ENCODE data around the gene NCKAP5.
"Not testable (repeated sequence)": the region's sequence is repeated elsewhere in the genome, so short reads cannot be mapped to it uniquely, and the experiment has no call there.

The NCKAP5 gene

DNA sequence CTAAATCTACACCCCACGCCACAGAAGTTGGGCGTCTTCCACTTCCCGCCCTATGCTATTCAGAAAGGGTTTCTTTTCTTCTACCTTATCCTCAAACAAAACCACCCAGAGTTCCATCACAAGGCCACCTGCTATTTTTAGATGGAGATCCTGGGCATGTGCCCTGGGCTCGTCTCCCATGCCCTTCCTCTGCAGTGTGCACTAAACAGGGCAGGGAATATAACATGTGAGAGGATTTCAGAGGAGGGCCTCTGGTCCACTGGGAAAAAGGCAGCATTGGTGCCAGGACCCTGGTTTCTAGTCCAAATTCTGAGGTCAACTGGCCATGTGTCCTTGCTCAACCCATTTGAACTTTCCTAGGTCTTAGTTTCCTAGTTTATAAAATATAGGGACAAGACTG lies 320.0 kb downstream of the NCKAP5 start:
- DNase-seq = no peak

DNA sequence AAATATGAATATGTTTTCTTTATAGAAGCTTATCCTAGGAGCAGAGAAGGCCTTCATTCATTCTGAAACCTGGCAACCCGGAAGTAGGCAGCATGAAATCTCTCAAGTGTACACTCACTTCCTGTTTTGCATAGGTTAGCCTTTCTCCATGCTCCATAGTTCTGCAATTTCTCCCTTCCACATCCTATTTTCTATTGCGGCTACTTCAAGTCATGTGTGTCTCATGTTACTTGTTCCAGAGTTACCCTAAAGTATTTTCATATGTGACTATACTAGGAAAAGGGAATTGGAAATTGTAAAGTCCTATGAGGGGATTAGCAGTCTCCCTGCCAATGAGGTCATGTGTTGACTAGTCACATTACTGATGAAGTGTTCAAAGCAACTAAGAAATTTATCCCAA lies 320.6 kb downstream of the NCKAP5 start:
- DNase-seq = no peak

DNA sequence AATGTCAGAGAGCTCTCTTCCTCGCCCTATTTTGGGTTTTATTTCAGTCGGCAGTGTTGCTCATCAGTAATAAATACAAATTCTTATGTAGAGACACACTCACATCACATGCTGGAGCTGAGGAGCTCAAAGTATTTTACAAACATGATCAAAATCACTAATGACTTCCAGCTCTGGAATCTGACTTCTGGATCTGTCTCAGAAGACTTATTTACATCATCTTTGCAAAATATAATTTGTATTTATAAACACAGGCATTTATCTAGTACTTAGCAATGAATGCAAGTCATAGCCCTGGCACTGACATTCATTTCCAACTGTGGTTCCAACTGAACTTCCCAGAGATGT lies 327.1 kb downstream of the NCKAP5 start:
- DNase-seq = no peak

DNA sequence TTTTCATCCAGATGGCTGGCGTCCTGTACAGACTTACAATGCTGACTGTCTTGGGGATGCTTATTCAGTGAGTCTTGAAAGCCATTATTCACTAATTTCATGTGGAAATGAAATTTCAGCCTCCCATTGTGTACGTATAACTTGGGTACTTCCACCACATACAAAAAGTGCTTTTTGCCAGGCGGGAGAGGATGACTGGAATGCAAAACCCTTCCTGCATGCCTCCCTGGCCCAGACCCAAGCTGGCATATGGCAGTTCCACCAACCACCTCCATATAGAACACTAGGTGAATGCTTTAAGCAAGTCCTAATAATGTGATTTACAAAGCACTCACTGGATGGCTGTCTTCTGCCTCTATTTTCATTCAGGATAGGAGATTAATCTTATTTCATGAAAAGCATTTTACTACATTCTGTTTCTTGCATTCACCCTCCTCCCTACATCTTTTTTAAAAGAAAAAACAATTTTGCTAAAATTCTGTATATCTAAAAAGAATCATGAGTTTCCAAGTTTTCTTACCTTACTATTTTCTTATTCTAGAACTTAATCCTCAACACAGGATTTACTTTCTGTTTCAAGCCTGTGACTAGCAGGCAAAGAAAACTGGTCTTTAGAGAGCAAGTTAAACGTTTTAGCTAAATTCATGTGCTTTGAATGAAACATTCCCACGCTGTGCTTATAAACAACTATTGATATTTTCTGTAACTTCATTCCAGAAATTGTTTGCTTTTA lies 327.6 kb downstream of the NCKAP5 start:
- no peak for DNase-seq

DNA sequence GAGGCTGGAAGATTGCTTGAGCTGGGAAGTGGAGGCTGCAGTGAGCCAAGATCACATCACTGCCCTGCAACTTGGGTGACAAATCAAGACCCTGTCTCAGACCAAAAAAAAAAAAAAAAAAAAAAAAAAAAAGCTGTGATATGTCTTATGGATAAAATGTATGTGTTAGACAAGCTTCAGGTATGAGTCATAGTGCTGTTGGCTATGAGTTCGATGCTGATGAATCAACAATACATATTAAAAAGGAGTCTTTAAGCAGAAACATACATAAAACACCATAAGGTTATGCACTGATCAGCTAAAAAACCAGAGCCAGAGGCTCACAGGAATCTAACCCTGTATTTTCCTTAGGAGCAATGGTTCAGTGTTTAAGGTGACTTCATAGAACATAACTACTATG lies 332.3 kb downstream of the NCKAP5 start:
- DNase-seq = no peak

DNA sequence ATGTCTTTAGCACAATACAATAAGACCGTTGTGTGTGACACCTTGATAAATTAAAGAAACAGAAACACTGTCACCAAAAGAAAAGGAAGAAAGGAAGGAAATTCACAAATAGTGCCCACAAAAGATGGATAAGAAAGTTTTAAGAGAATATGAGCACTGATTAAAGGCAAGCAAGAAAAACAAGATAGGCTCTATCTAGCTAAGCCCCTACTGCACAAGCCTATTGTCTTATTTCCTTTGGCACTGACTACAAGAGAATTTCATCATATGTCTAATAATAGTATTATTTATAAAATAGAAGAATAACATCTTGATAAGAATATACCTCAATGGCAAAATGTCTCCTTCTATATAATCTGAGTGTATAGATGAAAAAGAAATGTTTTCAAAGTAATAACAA lies 335.7 kb downstream of the NCKAP5 start:
- DNase-seq = no peak

DNA sequence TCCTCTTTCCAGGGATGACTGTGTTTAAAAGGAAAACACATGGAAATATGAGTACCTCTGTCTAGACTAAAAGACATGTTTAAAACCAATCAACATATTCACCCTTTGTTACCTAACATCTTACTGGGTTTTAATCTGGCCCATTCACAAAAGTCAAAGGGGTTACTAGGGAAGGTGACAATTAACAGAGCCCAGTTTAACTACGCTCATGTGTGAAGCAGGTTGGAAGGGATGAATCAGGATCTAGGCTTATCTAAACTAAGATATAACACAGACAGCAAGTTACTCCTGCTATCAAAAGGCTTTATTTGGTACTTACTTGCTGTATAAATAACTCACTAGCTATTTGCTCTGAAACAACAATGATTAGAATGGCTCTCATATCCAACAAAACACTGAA lies 337.0 kb downstream of the NCKAP5 start:
- DNase-seq = no peak

DNA sequence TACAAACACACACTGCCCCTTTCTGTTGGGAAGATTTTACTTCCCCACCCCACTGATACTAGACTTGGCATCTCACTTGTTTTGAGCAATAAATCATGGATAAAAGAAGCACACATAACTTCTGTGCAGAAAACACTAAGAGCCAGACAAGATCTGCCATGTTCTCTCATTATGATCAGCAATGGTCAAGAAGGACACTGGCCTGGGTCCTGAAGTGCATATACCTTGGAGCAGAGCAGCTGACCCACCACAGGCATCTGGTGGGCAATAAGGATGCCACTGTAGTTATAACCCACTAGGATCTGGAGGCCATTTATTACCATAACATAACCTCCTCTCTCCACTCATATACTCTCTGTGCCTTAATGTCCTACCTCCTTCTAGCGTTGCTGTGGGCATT lies 338.3 kb downstream of the NCKAP5 start:
- no peak for DNase-seq

DNA sequence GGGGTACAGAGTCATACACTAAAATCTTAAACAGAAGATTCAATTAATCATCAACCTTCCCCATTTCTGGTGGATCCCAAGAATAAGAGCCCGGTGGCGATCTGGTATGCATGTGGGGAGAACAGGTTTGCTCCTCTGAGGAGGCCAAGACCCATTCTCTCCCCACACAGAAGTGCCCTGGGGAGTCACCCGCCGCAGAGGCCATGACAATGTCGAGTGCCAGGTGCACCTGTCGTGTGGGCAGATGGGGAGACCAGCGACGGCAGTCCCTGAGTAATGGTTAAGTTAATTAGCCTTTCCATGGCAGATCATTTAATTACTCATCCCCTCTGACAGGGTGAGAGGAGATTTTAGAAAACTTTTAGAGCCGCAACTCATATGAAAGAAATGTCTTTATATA lies 345.0 kb downstream of the NCKAP5 start:
- no peak for DNase-seq

DNA sequence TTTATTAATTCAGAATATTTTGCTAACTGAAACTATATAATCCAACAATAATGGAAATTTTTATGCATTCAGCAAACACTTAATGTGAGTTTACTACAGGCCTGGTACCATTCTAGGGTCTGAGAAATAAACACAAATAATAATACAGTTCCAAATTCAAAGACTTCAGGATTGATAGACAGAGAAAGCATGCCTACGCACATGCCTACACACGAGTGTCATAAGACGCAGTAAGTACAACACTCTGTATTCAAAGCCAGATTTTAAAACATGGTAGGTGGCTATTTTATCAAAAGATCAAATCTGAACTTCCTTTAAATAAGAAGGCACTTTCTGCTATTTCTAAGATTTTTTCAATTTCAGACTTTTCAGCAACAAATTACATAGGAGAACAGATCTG lies 346.9 kb downstream of the NCKAP5 start:
- no peak for DNase-seq

DNA sequence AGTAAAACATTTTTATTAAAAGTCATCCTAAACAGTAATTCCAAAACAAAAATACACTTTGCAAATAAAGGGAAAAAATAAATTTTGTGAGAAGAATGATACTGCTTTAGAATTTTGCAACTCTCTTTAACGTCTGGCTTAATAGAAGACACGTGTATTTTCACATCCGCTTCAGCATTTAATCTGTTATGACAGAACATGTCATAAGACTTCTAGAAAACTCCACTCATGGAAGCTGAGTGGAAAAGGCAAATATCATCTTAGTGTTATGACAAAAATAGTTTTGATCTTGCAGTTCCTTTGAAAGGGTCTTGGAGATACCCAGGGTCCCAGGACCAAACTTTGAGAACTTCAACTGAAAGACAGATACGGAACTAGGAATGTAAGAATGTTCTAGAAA lies 350.1 kb downstream of the NCKAP5 start:
- DNase-seq = no peak

DNA sequence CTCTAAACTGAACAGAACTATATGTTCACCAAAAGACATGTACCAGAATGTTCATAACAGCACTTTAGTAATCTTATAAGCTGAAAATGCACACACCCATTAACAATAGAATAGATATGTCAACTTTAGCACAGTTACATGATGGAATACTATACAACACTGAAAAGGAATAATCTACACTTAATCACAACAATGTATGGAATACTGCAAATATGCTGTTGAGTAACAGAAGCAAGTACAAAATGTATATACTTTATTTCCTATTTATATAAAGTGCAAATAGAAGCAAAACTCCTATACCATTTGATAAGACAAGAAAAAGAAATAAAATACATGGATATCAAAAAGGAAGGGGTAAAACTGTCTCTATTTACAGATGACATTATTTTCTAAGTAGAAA lies 352.8 kb downstream of the NCKAP5 start:
- DNase-seq = no peak

DNA sequence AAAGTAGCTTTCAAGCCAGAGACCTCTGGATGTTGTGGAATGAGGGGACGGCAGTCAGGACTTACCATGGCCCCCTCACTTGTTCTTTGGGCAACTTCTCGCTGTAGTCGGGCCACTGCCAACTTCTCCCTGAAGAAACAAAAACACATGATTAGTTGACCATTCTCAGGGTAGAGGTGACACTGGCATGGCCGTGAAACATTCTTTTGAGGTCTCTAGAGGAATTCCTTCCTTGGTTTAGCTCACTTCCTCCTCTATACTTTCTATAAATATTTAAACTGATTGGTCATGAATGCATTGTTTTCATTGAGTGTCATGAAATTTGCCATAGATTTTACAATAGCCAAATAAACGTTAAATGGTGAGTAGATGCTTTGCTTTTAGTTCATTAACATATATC lies 354.6 kb downstream of the NCKAP5 start:
- no peak for DNase-seq

DNA sequence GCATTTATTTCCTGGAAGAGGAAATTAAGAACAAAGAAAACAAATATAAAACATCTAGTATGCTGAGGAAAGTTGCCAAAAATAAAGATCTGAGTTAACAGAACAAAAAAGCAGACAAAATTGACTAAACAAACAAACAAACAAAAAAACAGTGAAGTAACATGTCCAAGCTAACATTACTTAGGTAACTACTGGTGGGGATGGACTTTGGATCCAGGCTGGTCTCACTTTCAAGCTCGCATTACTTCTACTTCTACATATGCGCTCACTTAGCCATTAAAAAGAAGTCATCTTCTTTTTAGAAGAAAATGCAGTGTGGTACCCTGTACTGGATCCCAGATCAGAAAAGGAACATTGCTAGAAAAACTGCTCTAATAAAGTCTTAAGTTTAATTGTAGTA lies 358.9 kb downstream of the NCKAP5 start:
- no peak for DNase-seq

DNA sequence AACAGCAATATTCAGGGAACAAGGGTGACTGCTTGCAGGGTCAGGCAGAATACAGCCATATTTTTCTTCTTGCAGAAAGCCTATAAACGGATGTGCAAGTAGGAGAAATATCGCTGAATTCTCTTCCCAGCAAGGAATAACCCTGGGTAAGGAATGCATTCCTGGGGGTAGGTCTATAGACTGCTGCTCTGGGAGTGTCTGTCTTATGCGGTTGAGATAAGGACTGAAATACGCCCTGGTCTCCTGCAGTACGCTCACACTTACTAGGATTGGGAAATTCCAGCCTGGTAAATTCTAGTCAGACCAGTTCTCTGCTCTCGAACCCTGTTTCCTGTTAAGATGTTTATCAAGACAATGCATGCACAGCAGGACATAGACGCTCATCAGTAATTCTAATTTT lies 361.6 kb downstream of the NCKAP5 start:
- not testable (repeated sequence) for DNase-seq

DNA sequence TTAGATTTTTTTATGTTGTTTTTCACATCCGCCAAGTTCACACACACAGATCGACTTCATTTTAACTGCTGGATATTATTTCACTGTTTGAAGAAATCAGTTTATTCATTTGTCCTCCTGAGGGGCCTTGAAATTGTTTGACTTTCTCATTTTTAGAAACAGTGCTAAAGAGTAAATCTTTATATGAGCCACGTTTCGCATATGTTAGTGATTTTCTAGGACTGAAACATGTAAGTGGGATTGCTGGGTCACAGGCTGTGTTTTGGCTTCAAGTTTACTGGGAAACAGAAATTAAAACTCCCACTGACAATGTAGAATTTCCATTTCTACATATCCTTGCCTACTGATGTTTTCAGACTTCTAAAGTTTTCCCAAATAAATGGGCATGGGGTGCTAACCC lies 363.8 kb downstream of the NCKAP5 start:
- no peak for DNase-seq

DNA sequence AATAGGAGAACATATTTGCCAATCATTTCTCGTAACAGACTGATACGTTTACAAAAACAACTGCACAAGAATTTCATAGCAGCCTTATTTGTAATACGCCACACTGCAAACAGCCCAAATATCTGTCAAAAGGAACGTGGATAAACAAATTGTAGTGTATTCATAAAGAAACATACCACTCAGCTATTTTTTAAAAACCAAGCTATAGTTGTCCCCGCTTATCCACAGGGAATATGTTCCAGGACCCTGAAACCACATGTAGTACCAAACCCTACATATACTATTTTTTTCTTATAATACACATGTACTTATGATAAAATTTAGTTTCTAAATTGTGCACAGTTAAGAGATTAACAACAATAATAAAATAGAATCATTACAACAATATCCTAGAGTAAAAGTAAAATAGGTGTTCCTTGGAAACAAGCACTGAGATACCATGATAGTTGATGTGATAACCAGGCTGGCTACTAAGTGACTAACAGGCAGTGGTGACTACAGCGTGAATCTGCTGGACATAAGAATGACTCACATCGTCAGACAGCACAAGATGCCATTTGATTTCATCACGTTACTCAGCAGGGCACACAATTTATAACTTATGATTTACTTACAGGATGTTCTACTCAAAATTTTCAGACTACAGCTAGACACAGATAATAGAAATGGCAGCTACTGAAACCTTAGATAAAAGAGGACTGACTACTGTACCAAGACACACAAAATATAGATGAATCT lies 367.4 kb downstream of the NCKAP5 start:
- no peak for DNase-seq

DNA sequence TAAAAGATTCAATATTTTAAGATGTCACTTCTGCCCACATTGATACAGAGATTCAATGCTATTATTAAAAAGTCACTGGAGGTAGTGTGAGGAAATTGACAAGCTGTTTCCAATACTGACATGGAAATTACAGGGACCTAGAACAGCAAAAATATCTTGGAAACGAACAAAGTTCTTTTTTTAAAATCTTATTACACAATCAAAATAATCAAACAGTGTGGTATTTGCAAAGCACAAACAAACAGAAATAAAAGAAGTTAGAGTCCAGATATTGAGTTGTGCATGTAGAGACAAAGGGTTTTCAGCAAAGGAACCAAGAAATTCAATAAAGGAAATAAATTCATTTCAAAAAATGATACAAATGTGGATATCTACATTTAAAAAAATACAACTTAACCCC lies 369.6 kb downstream of the NCKAP5 start:
- no peak for DNase-seq

DNA sequence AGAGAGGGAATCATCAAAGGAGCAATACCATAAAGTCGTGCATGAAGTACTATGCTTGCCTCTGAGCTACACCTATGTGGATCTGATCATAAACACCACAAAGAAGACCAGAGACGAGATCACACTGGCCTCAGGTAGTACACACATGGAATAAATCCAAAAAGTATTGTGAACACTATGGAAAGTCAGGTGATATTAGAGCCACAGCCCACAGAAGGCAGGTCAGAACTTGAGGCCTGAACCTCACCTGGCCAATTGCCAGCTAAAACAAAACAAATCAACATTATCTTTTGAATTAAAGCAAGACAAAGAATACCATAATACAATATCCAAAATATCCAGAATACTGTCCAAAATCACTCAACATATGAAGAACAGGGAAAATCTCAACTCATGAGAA lies 371.1 kb downstream of the NCKAP5 start:
- DNase-seq = no peak

DNA sequence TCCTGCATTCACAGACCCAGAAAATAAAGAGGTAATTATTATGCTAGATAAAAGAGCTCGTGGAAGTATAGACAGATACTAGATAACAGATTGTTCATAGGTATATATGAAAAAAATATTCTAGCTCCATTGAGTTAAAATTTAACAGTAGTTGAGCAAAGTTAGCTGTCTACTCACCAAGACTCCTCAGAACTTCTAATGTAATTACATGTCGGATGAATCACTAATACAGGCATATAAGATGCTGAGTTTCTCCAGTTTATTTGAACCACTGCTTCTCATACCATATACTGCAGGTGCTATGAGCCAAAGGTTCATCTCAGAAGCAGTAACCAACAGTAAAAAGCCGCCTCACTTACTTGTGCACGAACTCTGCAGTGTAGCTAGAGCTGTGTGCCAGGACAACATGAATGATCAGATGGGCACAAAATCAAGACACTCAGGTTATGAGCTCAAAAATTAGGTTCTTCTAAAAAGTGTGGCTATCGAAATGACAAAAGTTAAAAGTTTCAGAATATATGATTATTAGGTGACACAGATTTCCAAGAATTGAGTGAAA lies 373.4 kb downstream of the NCKAP5 start:
- no peak for DNase-seq

DNA sequence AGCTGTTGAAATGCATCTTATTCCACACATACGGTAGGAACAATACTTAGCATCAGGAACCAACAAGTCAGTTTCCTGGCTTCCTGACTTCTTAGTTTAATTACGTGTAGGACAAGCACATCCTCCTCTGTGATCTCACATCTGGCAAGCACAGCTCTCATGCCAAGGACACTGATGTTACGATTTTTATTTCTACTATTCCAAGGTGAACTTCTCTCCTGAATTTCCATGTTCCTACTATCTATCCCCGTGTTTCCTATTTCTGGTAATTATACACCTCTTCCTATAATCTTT lies 374.0 kb downstream of the NCKAP5 start:
- no peak for DNase-seq

DNA sequence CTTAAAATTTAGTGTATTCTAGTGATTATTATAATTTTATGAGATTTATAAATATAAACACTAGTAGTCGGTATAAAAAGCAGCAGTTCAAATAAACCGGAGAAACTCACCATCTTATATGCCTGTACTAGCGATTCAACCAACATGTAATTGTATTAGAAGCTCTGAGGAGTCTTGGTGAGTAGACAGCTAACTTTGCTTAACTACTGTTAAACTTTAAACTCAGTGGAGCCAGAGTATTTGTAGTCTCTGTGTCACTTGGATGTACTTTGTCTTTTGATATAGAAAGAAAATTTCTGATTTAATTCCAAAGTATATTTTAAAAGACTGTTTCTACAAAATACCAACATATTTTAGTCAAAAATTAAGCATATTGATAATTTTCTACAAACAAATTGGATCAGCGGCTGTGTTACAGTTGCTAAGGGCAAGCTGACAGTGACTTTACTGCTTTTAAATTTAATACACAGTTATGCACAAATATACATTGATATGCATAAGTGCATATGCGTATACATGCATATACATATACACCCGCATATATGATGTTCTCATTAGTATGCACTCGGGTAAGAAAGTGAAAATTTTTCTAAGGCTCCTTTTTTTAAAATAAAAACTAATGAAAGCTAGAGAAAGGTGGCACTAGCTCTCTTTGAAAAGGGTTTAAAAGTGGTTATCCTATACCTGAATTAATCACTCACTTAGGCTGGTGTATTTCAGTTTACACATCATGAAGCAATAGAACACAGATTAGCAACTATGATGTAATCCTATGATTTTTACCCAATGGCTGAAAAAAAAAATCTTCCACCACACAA lies 374.5 kb downstream of the NCKAP5 start:
- no peak for DNase-seq

DNA sequence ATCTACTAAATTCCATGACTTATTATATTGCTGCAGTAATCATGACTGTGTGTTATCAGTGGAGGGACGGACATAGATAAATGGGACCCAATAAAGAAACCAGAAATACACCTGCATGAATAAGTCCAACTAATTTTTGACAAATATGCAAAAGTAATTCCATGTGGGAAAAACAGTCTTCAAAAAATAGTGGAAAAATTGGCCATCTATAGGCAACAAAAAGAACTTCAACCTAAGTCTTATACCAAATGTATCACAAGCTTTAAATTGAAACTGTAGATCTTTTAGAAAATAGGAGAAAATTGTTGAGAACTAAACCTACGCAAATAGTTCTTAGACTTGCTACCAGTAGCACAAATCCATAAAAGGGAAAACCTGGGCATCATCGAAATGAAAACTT lies 376.2 kb downstream of the NCKAP5 start:
- no peak for DNase-seq

DNA sequence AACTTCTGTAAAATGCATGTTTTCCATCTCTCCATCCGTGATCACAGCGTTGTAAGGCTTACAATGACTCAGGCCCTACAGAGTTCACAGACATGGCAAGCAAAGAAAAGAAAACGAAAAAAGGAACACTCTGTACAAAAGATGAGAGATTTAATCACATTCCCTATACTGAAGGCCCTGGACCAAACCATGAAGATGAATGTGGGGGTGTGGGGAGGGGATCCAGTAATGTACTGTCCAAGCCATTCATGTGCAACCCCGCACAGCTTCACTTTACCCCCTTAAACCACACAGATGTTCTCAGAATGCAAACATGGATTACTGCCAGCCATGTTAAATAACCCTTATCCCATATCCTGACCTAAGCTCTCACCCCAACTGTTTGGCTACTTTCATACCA lies 391.1 kb downstream of the NCKAP5 start:
- no peak for DNase-seq
